HEK293 (cell line): ENCODE measurements around the gene XRN1.
A peak's percentile ranks its signal among the peaks of the same experiment; 100 is the strongest.

Experiments
- CTCF ChIA-PET: fragments of 350-600 bp; formaldehyde crosslinking; extraction: SDS; loops from one replicate; lab custom pipeline; 2021; ENCODE audit warnings: antibody characterized with exemption; lab: Yijun Ruan, JAX
- POLR2A ChIA-PET: fragments of 300-600 bp; formaldehyde crosslinking; extraction: SDS; loops from one replicate; lab custom pipeline; 2020; ENCODE audit warnings: antibody characterized with exemption, inconsistent platforms; lab: Yijun Ruan, JAX
- H3K27ac ChIP-seq: fragments of 200-500 bp; sonication (Bioruptor generic); 2 replicates; pipeline ENCODE4 v1.5.1; 2014; ENCODE audit warnings: low read depth, low read length, control low read depth, inconsistent platforms; ENCODE audit errors: extremely low read depth
- H3K36me3 ChIP-seq, 2 experiments: fragments of 200-500 bp in 1 of 2; sonication (Bioruptor generic) in 1 of 2; 1 replicate in 1 of 2; 2 replicates in 1 of 2; pipeline ENCODE4 v1.5.1; 2014 to 2017; ENCODE audit warnings: inconsistent platforms in 2 of 2, low read length in 2 of 2; ENCODE audit not compliant: control insufficient read depth in 2 of 2, insufficient read depth in 1 of 2
- H3K4me1 ChIP-seq: fragments of 200-500 bp; sonication (Bioruptor generic); 2 replicates; pipeline ENCODE4 v1.5.1; 2014; ENCODE audit warnings: mild to moderate bottlenecking, low read length, inconsistent platforms; ENCODE audit not compliant: control insufficient read depth, insufficient read depth
- H3K4me3 ChIP-seq: 2 replicates; pipeline ENCODE4 v1.5.1; 2011; ENCODE audit warnings: low read depth, mild to moderate bottlenecking, control low read depth, low read length, moderate library complexity
- H3K9me3 ChIP-seq: fragments of 200-500 bp; sonication (Bioruptor generic); 2 replicates; pipeline ENCODE4 v1.5.1; 2014; ENCODE audit warnings: low read depth, low read length, inconsistent platforms; ENCODE audit not compliant: control insufficient read depth, insufficient read depth
- BCL11A ChIP-seq: fragments of 450-650 bp; formaldehyde crosslinking; IDR thresholded peaks from 2 replicates; pipeline ENCODE4 v1.5.1; 2016; ENCODE audit warnings: low read depth, missing biosample characterization, missing genetic modification characterization
- HOXD13 ChIP-seq: sonication (generic); formaldehyde crosslinking; IDR thresholded peaks from 2 replicates; pipeline ENCODE4 v1.8.0; 2022; ENCODE audit warnings: missing genetic modification reagents, borderline replicate concordance
- KLF1 ChIP-seq: fragments of 450-650 bp; formaldehyde crosslinking; IDR thresholded peaks from 2 replicates; pipeline ENCODE4 v1.5.1; 2016; ENCODE audit warnings: missing biosample characterization, missing genetic modification characterization
- KLF10 ChIP-seq: fragments of 450-650 bp; IDR thresholded peaks from 2 replicates; pipeline ENCODE4 v1.5.1; 2018; ENCODE audit warnings: missing biosample characterization, mild to moderate bottlenecking, missing genetic modification characterization
- MZF1 ChIP-seq: fragments of 450-650 bp; formaldehyde crosslinking; IDR thresholded peaks from 2 replicates; pipeline ENCODE4 v1.5.1; 2017; ENCODE audit warnings: missing biosample characterization, missing genetic modification characterization, borderline replicate concordance
- PRDM1 ChIP-seq: fragments of 450-650 bp; formaldehyde crosslinking; IDR thresholded peaks from 2 replicates; pipeline ENCODE4; 2016; ENCODE audit warnings: missing biosample characterization, missing genetic modification characterization
- SETDB1 ChIP-seq: IDR thresholded peaks from one replicate; pipeline ENCODE4 v1.6.1; 2017; ENCODE audit warnings: mild to moderate bottlenecking, low read length, moderate library complexity, mixed read lengths; ENCODE audit not compliant: insufficient read length
- ZBTB17 ChIP-seq: fragments of 450-650 bp; formaldehyde crosslinking; IDR thresholded peaks from 2 replicates; pipeline ENCODE4 v1.5.1; 2016; ENCODE audit warnings: missing biosample characterization, missing genetic modification characterization
- ZNF169 ChIP-seq: fragments of 450-650 bp; formaldehyde crosslinking; IDR thresholded peaks from 2 replicates; pipeline ENCODE4 v1.5.1; 2016; ENCODE audit warnings: missing biosample characterization, missing genetic modification characterization
- ZNF221 ChIP-seq: fragments of 450-650 bp; formaldehyde crosslinking; IDR thresholded peaks from 2 replicates; pipeline ENCODE4 v1.5.1; 2017; ENCODE audit warnings: missing biosample characterization, missing genetic modification characterization, borderline replicate concordance
- ZNF341 ChIP-seq: fragments of 450-650 bp; formaldehyde crosslinking; IDR thresholded peaks from 2 replicates; pipeline ENCODE4; 2016; ENCODE audit warnings: low read depth, missing biosample characterization, missing genetic modification characterization
- ZNF37A ChIP-seq: fragments of 450-650 bp; IDR thresholded peaks from 2 replicates; pipeline ENCODE4 v1.5.1; 2018; ENCODE audit warnings: missing biosample characterization, missing genetic modification characterization
- ZNF48 ChIP-seq: fragments of 450-650 bp; formaldehyde crosslinking; IDR thresholded peaks from 2 replicates; pipeline ENCODE4 v1.5.1; 2016; ENCODE audit warnings: missing biosample characterization, missing genetic modification characterization
- ZNF521 ChIP-seq: fragments of 450-650 bp; formaldehyde crosslinking; IDR thresholded peaks from 2 replicates; pipeline ENCODE4 v1.5.1; 2017; ENCODE audit warnings: missing biosample characterization, mild to moderate bottlenecking, missing genetic modification characterization
- ZNF623 ChIP-seq: fragments of 450-650 bp; formaldehyde crosslinking; IDR thresholded peaks from 2 replicates; pipeline ENCODE4 v1.5.1; 2016; ENCODE audit warnings: missing biosample characterization, missing genetic modification characterization
- ZNF654 ChIP-seq: fragments of 450-650 bp; formaldehyde crosslinking; IDR thresholded peaks from 2 replicates; pipeline ENCODE4 v1.5.1; 2016; ENCODE audit warnings: low read depth, missing biosample characterization, missing genetic modification characterization
- ZNF76 ChIP-seq: fragments of 450-650 bp; formaldehyde crosslinking; IDR thresholded peaks from 2 replicates; pipeline ENCODE4; 2016; ENCODE audit warnings: low read depth, missing biosample characterization, missing genetic modification characterization, borderline replicate concordance
- ZNF776 ChIP-seq: fragments of 450-650 bp; formaldehyde crosslinking; IDR thresholded peaks from 2 replicates; pipeline ENCODE4 v1.5.0; 2017; ENCODE audit warnings: missing biosample characterization, missing genetic modification characterization, borderline replicate concordance
- ZNF791 ChIP-seq: fragments of 450-650 bp; formaldehyde crosslinking; IDR thresholded peaks from 2 replicates; pipeline ENCODE4 v1.5.1; 2016; ENCODE audit warnings: missing biosample characterization, missing genetic modification characterization
- TF ChIP-seq, protein P1 (sequence below): sonication (generic); formaldehyde crosslinking; IDR thresholded peaks from 2 replicates; pipeline ENCODE4 v1.8.1; 2022; ENCODE audit warnings: mild to moderate bottlenecking, moderate library complexity, missing genetic modification reagents
- TF ChIP-seq, protein P2 (sequence below): fragments of 450-650 bp; formaldehyde crosslinking; IDR thresholded peaks from 2 replicates; pipeline ENCODE4 v1.5.0; 2017; ENCODE audit warnings: missing biosample characterization, missing genetic modification characterization, borderline replicate concordance
- TF ChIP-seq, protein P3 (sequence below): fragments of 450-650 bp; formaldehyde crosslinking; IDR thresholded peaks from 2 replicates; pipeline ENCODE4 v1.5.1; 2016; ENCODE audit warnings: missing biosample characterization, missing genetic modification characterization
- TF ChIP-seq, protein P4 (sequence below): fragments of 450-650 bp; formaldehyde crosslinking; IDR thresholded peaks from 2 replicates; pipeline ENCODE4 v1.5.1; 2016; ENCODE audit warnings: missing biosample characterization, missing genetic modification characterization, borderline replicate concordance

XRN1 gene

DNA sequence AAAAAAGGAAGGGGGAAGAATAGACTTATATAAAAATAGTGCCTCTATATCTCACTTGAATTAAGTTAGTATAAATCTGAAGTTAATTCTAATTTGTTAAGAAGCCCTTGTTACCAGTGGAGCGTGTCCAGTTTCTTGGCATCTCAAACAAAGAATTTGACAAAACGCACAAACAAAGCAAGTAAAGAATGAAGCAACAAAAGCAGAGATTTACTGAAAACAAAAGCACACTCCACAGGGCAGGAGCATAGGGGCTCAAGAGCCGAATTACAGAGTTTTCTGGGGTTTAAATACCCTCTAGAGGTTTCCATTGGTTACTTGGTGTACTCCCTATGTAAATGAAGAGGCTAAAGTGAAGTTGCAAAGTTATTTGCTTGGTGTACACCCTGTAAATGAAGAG lies 188.5 kb downstream of the XRN1 start:
- Histone ChIP-seq H3K27ac (no peak overlapping the region), H3K9me3 (no peaks in the 10 kb centered on the region), H3K36me3 (no peaks in the 10 kb centered on the region), H3K4me3 (no peak overlapping the region), H3K4me1 (no peaks in the 10 kb centered on the region)
- ChIA-PET CTCF (no interaction called here), POLR2A (no interaction called here)
- TF ChIP-seq ZNF221 (tag by site-specific recombination) (no peak), ZNF48 (tag by site-specific recombination) (no peak), SETDB1 (no peak), ZNF521 (tag by site-specific recombination) (no peak), ZNF37A (tag by site-specific recombination) (no peak), ZNF776 (tag by site-specific recombination) (no peak), HOXD13 (CRISPR knock-in tag) (no peak), KLF1 (tag by site-specific recombination) (no peak), ZNF169 (no peak), ZNF341 (tag by site-specific recombination) (no peak), MZF1 (tag by site-specific recombination) (no peak), ZNF623 (no peak), ZNF654 (tag by site-specific recombination) (no peak), PRDM1 (tag by site-specific recombination) (no peak), KLF10 (no peak)
- TF ChIP-seq, protein P1, sequence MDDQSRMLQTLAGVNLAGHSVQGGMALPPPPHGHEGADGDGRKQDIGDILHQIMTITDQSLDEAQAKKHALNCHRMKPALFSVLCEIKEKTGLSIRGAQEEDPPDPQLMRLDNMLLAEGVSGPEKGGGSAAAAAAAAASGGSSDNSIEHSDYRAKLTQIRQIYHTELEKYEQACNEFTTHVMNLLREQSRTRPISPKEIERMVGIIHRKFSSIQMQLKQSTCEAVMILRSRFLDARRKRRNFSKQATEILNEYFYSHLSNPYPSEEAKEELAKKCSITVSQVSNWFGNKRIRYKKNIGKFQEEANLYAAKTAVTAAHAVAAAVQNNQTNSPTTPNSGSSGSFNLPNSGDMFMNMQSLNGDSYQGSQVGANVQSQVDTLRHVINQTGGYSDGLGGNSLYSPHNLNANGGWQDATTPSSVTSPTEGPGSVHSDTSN (CRISPR knock-in tag) = no peak
- TF ChIP-seq, protein P2, sequence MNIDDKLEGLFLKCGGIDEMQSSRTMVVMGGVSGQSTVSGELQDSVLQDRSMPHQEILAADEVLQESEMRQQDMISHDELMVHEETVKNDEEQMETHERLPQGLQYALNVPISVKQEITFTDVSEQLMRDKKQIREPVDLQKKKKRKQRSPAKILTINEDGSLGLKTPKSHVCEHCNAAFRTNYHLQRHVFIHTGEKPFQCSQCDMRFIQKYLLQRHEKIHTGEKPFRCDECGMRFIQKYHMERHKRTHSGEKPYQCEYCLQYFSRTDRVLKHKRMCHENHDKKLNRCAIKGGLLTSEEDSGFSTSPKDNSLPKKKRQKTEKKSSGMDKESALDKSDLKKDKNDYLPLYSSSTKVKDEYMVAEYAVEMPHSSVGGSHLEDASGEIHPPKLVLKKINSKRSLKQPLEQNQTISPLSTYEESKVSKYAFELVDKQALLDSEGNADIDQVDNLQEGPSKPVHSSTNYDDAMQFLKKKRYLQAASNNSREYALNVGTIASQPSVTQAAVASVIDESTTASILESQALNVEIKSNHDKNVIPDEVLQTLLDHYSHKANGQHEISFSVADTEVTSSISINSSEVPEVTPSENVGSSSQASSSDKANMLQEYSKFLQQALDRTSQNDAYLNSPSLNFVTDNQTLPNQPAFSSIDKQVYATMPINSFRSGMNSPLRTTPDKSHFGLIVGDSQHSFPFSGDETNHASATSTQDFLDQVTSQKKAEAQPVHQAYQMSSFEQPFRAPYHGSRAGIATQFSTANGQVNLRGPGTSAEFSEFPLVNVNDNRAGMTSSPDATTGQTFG = no peak
- TF ChIP-seq, protein P3, sequence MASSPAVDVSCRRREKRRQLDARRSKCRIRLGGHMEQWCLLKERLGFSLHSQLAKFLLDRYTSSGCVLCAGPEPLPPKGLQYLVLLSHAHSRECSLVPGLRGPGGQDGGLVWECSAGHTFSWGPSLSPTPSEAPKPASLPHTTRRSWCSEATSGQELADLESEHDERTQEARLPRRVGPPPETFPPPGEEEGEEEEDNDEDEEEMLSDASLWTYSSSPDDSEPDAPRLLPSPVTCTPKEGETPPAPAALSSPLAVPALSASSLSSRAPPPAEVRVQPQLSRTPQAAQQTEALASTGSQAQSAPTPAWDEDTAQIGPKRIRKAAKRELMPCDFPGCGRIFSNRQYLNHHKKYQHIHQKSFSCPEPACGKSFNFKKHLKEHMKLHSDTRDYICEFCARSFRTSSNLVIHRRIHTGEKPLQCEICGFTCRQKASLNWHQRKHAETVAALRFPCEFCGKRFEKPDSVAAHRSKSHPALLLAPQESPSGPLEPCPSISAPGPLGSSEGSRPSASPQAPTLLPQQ = no peak

DNA sequence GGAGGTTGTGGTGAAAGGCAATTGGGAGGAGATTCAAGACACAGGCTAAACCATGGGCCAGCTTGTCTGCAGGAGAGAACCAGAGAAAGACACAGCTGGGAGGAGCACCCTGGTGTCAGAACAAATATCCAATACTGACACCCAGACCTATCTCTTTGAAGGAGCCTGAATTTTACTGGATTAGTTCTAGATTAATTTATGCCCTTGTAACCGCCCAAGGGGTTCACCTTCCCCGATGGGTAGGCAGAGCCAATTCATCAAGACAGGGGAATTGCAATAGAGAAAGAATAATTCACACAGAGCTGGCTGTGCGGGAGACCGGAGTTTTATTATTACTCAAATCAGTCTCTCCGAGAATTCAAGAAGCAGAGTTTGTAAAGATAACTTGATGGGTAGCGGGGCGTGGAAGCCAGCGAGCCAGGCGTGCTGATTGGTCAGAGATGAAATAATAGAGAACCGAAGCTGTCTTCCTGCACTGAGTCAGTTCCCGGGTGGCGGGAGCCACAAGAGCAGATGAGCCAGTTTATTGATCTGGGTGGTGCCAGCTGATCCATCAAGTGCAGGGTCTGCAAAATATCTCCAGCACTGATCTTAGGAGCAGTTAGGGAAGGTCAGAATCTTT lies 191.0 kb downstream of the XRN1 start:
- CTCF ChIA-PET = no interaction called here
- POLR2A ChIA-PET = interaction anchor here (0.8 kb wide), 1 partner anchor 51 kb away, joined by 3 read pairs; no protein-coding TSS in a partner anchor
- H3K36me3 ChIP-seq = no peaks in the 10 kb centered on the region

More for the DNA sequence above, 191.0 kb downstream of the XRN1 start:
- H3K27ac ChIP-seq = no peak overlapping the region
- no peak overlapping the region for H3K4me3 ChIP-seq
- H3K4me1 ChIP-seq = no peaks in the 10 kb centered on the region
- TF ChIP-seq SETDB1 (peak; percentile 31), ZNF76 (tag by site-specific recombination) (no peak), BCL11A (tag by site-specific recombination) (no peak), ZNF791 (tag by site-specific recombination) (no peak), ZBTB17 (tag by site-specific recombination) (no peak)
- TF ChIP-seq, protein P4, sequence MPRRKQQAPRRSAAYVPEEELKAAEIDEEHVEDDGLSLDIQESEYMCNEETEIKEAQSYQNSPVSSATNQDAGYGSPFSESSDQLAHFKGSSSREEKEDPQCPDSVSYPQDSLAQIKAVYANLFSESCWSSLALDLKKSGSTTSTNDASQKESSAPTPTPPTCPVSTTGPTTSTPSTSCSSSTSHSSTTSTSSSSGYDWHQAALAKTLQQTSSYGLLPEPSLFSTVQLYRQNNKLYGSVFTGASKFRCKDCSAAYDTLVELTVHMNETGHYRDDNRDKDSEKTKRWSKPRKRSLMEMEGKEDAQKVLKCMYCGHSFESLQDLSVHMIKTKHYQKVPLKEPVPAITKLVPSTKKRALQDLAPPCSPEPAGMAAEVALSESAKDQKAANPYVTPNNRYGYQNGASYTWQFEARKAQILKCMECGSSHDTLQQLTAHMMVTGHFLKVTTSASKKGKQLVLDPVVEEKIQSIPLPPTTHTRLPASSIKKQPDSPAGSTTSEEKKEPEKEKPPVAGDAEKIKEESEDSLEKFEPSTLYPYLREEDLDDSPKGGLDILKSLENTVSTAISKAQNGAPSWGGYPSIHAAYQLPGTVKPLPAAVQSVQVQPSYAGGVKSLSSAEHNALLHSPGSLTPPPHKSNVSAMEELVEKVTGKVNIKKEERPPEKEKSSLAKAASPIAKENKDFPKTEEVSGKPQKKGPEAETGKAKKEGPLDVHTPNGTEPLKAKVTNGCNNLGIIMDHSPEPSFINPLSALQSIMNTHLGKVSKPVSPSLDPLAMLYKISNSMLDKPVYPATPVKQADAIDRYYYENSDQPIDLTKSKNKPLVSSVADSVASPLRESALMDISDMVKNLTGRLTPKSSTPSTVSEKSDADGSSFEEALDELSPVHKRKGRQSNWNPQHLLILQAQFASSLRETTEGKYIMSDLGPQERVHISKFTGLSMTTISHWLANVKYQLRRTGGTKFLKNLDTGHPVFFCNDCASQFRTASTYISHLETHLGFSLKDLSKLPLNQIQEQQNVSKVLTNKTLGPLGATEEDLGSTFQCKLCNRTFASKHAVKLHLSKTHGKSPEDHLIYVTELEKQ = no peak
- no peaks in the 10 kb centered on the region for H3K9me3 ChIP-seq
